HG02885 (cell line): ENCODE measurements around the gene ATP5F1E.
"Not testable (repeated sequence)": the region's sequence is repeated elsewhere in the genome, so short reads cannot be mapped to it uniquely, and the experiment has no call there.

Experiments
- ATAC-seq: cut with Tn5 transposase; IDR thresholded peaks from one replicate; pipeline ENCODE4 v1.9.1; 2021; ENCODE audit warnings: mild to moderate bottlenecking; ENCODE audit not compliant: unreplicated experiment, poor library complexity

The ATP5F1E gene

DNA sequence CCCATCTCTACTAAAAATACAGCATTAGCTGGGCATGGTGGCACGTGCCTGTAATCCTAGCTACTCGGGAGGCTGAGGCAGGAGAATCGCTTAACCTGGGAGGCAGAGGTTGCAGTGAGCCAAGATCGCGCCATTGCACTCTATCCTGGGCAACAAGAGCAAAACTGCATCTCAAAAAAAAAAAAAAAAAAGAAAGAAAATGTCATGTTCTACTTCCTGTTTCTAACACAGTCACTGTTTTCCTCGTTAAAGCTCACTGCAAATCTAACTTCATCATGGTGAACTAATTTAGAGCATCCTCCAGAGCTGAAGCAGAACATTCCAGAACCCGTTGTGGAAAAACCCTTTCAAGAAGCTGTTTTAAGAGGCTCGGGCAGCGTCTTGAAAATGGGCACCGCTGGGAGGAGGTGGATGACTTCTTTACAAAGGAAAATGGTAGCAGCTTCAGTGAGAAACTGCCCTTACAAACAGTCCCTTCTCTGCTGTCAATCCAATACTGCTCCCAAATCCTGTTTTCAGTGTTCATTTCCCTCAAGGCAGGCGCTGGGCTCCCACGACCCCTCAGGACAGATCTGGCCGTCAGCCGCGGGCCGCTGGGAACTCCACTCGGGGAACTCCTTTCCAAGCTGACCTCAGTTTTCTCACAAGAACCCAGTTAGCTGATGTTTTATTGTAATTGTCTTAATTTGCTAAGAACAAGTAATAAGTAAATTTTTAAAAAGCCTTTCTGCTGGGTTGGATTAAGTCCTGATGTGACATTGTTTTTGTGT lies 37.6 kb downstream of the ATP5F1E start:
- ATAC-seq, result no peak

DNA sequence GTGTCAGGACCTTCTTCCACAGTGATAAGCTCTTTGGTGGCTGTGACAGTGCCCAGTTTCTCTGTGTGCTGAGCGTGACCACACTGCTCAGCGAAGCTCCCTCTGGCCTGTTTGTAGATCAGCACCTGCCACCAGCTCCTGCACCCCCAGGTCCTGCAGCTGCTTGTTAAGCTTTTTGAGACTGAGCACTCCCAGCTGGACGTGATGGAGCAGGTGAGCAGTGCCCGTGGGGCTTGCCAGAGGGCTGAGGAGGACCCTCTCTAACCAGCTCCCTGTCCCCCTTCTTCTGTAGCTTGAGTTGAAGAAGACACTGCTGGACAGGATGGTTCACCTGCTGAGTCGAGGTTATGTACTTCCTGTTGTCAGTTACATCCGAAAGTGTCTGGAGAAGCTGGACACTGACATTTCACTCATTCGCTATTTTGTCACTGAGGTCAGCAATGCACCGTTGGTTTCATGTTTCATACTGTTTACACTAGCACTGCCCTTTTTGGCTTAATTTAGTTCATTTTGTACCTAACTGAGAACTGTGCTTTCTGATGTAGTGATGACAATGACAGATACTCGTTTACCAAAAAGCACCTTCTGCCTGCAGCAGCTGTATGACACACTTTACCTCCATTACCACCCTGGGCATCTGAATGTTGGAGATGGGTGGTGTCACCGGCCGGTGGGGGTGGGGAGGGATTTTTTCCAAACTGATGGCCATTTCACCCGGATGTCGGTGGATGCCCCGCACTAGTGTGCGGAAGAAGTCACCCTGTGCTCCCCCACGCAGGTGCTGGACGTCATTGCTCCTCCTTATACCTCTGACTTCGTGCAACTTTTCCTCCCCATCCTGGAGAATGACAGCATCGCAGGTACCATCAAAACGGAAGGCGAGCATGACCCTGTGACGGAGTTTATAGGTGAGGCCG lies 38.5 kb downstream of the ATP5F1E start:
- ATAC-seq, result no peak

DNA sequence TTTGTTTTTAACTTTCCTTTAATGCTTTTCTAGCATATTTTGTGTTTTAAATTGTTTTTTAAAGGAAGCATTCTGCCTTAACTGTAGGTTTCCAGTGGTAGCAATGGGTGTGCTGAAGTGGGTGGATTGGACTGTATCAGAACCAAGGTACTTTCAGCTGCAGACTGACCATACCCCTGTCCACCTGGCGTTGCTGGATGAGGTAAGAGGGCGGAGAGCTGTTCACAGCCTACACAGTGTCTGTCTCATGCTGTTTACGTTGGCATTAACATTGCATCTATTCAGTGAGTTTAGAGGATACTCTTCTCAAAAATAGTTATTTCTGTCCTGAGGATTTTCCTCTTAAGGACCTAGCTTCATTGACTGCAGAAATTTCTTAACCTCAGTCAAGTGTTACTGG lies 39.2 kb downstream of the ATP5F1E start:
- no peak for ATAC-seq

DNA sequence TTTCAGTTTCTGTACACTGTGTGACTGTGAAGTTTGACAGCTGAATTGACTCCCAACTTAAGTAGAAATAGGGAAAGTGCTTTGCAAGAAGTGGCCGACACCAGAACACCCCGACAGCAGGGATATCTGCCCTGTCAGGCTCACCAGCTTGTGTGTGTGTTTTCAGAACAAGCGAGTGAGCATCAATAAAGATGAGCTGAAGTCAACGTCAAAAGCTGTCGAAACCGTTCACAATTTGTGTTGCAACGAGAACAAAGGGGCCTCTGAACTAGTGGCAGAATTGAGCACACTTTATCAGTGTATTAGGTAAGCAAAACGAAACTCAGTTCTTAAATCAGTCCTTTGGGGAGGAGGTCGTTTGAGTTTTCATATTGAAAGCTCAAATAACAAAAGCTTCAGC lies 40.4 kb downstream of the ATP5F1E start:
- ATAC-seq, result no peak

DNA sequence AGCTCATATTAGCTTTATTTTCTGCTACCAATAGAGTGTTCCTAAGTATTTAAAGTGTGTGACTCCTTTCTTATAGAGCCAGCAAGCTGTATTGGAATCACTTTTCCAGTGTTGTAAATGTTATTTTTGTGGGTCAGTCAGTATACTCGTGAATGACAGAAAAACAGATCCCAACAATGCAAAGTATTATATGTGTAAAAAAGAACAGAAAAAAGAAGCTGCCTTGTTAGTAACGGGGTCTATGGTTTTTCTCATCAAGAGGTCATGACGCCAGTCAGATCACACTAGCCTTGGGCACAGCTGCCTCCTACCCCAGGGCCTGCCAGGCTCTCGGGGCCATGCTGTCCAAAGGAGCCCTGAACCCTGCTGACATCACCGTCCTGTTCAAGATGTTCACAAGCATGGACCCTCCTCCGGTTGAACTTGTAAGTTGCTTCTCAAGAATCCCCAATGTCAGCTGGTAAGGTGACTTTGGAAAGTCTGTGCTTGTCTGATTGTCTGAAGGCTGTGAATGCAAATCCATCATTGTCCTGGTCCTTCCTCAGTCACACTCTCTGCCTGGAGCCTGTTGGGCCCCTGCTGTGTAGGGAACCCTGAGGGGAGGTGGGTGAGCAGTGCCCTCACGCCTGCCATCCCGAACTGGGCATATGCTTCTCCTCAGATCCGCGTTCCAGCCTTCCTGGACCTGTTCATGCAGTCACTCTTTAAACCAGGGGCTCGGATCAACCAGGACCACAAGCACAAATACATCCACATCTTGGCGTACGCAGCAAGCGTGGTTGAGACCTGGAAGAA lies 41.3 kb downstream of the ATP5F1E start:
- ATAC-seq, result no peak

DNA sequence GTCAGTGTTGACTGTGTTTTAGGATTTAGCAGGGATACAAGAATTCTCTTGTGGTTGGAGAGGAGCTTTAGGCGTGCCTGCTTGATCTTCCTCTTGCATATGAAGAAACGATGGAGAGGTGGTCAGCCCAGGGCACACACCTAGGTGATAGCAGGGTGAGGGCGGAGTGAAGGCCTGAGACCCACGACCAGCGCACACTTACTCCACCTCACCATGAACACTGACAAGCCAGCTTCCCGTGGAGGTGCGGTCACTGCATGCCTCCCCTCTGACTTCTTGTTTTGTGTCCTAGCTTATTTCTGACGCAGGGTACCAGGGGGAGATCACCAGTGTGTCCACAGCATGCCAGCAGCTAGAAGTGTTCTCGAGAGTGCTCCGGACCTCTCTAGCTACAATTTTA lies 42.9 kb downstream of the ATP5F1E start:
- no peak for ATAC-seq

DNA sequence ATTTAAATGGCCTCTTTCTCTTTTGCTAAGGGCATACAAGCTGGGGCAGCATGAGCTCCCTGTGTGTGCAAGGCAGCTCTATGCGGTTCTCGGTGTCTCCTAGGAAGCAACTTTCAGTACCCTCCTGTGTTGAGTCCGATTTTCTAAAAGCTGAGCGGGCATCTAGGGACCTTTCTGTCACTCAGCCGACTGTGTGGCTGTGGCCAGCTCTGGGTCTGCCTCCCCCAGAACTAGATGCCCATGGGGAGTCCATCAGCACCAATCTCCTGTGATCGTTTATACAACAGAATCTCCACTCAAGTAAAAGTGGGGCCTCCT lies 43.6 kb downstream of the ATP5F1E start:
- no peak for ATAC-seq

DNA sequence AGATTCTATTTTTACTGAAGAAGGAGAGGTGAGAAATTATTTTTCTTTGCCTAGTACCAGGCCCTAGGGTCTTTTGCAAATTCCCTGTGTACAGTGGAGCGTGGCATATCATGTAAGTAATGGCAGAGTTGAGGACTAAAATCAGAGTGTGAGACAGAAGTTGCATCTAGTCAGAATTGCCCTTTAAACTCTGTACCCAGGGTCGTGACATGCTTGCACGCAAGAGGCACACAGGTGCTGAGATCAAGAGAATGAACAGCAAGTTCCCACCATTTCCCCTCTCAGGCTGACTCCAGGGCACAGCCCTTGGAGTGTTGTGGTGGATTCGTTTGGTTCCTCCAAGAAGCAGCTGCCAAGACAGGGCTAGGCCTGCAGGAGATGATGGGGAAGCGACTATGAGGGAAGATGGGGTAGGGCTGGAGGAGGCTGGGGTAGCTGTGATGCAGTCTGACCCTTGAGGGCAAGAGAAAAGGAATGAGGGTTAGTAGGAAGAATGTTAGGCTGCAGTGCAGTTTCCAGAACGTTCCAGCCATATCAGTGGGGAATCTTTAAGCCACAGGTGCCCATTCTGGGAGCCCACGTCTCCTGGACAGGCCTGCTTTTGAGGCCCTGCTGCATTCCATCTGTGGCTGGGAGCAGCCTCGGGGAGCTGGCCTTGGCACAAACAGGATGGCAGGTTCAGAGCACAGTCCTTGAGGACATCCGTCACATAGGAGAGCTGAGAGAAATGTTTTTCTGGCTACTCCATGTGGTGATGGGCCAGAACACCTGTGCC lies 44.2 kb downstream of the ATP5F1E start:
- ATAC-seq, result no peak

DNA sequence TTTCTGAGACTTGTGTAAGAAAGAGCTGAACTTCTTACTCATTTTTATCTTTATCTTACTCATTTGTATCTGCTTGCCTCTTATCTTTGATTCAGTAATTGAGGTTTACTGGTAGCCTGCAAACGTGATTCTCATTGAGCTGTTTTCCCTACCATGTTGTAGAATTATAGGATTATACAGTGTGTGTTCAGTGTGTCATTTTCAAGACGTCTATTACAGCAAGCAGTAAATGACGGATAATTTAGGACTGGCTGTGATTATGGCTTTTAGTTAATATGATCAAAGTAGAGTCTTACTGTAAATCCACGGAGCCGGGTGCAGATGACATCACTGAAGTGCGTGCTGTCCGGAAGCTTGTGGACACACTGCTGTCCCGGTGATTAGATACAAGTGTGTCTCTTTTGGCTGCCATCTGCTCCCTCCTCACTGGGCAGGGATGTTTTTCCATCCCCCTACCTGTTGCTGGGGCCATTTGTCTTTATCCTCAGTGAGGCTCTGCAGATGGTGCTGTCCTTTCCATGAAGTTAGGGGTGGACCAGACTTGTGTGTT lies 45.1 kb downstream of the ATP5F1E start:
- ATAC-seq, result no peak

DNA sequence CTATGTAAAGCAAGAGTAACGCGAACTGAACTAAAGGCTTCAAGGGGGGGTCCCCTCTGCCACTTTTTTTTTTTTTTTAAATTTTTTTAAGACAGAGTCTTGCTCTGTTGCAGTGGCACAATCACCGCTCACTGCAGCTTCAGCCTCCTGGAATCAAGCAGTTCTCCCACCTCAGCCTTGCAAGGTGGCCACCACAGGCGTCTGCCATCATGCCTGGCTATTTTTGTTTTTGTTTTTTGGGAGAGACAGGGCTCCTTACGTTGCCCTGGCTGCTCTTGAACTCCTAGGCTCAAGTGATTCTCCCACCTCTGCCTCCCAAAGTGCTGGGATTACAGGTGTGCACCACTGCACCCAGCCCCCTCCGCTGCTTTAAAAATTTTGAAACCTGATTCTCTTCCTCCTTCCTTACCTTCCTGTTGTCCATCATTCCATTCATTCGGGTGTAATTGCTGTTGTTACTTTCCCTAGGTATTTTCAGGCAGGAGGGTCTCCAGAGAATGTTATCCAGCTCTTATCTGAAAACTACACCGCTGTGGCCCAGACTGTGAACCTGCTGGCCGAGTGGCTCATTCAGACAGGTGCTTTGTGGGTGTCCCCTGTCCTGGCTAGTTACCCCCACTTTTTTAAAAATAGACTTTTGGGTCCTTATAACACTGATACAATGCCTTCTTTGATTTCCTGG lies 45.7 kb downstream of the ATP5F1E start:
- no peak for ATAC-seq

DNA sequence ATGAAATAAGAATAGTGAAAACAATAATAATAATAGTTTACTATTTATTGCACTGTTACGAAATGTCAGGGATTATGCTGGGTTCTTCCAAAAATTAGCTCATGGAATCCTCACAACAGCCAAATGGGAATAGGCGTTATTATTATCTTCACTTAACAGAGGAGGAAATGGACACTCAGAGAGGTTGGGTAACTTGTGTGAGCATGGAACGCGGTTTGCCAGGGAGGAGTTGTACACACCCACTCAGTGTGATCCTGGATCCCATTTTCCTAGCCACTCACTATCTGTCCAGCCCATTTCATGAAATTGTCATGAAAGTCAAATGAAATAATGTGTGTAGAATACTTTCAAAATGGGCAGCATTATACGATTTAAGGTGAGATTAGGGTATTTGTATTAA lies 46.5 kb downstream of the ATP5F1E start:
- ATAC-seq, result no peak

DNA sequence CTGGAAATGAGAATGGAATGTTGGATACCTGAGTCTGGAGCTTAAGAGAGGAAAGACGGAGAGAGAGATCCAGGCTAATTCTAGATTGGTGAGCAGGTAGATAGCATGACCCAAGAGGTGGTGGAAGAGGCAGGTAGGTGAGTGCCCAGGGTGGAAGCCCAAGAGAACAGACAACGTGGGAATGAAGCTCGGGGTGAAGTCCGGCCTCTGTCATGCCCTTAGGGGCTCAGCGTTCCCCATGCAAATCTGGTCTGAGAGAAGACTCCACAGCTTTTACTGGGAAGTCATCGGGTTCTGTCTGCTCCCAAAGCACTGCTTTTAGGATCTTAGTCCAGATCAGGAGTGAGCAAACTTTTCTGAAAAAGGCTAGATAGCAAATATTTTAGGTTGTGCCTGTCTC lies 47.4 kb downstream of the ATP5F1E start:
- ATAC-seq, result no peak

DNA sequence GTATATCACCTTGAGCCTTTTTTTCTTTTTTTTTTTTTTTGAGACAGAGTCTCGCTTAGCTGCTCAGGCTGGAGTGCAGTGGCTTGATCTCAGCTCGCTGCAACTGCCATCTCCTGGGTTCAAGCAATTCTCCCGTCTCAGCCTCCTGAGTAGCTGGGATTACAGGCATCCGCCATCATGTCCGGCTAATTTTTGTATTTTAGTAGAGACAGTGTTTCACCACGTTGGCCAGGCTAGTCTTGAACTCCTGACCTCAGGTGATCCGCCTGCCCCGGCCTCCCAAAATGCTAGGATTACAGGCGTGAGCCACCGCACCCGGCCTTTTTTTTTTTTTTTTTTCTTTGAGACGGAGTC lies 49.0 kb downstream of the ATP5F1E start:
- not testable (repeated sequence) for ATAC-seq

DNA sequence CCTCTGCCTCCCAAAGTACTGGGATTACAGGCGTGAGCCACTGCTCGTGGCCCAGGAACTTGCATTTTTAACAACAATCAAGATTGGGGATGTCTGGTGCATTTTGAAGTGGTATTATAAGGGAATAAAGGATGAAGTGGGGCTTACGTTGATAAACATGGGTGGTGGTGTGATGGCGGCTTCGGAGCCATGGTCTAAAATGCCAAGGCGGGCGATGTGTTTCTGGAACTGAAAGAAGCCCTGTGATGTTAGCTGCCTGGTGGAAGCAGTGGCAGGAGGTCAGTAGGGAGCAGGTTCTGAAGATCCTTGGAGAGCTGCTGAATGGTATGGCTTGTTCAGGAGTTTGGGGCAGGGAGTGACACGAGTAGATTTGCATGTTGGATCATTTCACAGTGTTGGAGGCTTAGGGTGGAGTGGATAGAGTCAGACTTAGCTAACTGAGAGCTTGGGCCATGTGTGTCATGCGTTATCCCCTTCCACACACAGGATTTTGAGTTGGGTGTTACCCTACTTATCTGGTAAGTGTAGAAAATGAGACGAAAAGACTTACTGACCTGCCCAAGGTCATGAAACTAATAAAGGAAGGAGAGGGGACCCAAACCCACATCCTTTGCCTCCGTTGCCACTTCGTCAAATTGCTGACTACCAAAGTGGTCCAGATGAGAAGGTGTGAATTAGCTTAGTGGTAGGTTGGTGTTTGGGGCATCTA lies 49.6 kb downstream of the ATP5F1E start:
- no peak for ATAC-seq

DNA sequence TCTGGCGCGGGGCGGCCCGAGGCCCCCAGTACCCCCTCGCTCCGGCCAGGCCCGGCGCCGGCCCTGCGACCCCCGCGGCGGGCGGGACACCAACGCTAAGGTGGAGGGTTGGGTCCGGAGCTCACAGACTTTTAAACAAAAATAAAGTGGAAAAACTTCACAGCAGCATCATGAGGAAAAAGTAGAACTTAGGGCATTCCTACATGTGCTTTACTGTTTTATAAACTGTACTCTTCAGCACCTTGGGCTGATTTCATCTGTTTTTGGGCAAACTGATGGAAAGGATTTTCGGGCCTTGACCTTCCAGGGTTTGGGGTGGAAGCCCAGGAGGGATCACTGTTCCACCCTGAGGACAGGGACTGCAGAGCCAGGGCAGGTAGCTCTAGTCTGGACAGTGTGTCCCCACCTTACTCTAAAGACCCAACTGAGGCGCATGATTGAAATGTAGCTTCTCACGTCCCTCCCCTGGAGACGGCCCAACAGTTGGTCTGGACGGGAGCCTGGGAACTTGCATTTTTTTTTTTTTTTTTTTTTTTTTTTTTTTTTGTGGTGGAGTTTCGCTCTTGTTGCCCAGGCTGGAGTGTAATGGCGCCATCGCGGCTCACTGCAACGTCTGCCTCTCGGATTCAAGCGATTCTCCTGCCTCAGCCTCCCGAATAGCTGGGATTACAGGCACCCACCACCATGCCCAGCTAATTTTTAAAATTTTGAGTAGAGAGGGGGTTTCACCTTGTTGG lies 50.3 kb downstream of the ATP5F1E start:
- ATAC-seq, result no peak

DNA sequence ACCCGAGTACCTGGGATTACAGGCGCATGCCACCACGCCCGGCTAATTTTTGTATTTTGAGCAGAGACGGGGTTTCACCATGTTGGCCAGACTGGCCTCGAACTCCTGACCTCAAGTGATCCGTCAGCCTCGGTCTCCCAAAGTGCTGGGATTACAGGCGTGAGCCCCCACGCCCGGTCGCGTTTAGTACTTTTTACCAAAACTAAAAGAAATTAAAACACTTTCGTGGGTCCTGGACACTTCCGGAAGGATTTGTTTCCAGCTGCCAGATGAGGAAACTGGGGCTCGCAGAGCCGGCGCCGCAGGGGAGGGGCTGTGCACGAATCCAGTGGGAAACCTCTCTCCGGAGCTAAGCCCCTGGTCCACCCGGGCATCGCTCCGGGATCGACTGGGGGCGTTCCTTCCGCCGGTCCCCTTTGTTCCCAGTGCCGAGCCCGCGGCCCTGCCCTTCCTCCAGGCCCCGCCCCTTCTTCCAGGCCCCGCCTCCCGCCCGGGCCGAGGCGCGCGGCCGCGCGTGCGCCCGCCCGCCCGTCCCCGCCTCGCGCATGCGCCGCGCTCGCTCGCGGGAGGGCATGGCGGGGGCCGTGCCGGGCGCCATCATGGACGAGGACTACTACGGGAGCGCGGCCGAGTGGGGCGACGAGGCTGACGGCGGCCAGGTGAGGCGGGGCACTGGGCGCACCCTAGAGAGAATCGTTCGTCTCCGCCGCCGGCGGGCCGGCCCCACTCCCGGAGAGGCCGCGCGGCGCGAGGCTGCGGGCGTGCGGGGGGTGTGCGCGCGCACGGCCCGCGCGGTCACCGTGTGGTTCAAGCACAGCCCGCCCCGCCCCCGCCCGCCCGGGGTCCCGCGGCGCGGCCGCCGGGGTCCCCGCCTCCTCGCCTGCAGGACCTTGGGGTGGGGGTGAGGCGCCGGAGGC lies 51.2 kb downstream of the ATP5F1E start, which contains the start of gene NELFCD:
Gene NELFCD (plus strand): TSS at position 546 of the 917 bp plus-strand sequence. CDS start 54 bp downstream, at position 600.
- ATAC-seq, result peak; percentile 82
